ENCODE results near the gene OR1D2.
A peak's percentile ranks its signal among the peaks of the same experiment; 100 is the strongest.
"Not testable (repeated sequence)": the region's sequence is repeated elsewhere in the genome, so short reads cannot be mapped to it uniquely, and the experiment has no call there.

The OR1D2 gene, protein sequence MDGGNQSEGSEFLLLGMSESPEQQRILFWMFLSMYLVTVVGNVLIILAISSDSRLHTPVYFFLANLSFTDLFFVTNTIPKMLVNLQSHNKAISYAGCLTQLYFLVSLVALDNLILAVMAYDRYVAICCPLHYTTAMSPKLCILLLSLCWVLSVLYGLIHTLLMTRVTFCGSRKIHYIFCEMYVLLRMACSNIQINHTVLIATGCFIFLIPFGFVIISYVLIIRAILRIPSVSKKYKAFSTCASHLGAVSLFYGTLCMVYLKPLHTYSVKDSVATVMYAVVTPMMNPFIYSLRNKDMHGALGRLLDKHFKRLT

DNA sequence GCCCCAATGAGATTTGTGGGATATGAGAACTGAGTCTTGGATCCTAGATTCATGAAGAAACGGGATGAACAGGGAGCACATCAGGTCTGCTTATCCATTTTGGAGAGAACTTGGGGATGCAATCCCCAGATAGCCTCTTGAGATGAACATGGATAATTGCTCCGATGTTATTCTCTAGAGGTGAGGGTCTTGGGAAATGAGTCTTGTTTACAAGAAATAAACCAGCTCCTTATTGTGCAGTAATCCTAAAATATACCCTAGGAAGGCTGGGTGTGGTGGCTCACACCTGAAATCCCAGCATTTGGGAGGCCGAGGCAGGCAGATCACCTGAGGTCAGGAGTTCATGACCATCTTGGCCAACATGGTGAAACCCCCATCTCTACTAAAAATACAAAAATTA is at the start of gene OR1D2:
Gene OR1D2 (minus strand): TSS at position 101 of the 400 bp plus-strand sequence. CDS start 11,426 bp downstream, outside the sequence.
- DNase-seq: no peak

GRCh38 chr17:3137494-3137893 is 33.3 kb upstream of the OR1D2 start:
- not testable (repeated sequence) for DNase-seq

- DNase-seq: no peak
Measured at GRCh38 chr17:3127451-3127850, 23.2 kb upstream of the OR1D2 start, which contains the start of gene OR1G1. Gene OR1G1 (minus strand): TSS chr17:3127551. CDS start chr17:3127551, 0 bp downstream.

DNA sequence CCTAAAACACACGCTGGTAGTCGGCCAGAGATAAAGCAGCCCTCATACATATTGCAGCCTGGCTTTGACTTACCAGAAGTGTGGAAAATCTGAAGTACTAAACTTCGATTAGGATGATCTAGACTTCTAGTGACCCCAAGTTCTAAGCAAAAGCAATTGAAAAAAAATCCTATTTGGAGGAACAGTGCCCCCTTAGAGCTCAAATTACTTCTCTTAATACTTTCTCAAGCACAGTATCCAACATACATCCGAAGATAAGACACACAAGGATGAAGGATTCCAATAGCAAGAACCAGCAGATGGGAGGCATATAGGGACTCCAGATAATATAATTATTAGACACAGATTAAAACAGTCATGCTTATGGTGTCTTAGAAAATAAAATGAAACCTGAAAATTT is 30.4 kb downstream of the OR1D2 start:
- DNase-seq: not testable (repeated sequence)

DNA sequence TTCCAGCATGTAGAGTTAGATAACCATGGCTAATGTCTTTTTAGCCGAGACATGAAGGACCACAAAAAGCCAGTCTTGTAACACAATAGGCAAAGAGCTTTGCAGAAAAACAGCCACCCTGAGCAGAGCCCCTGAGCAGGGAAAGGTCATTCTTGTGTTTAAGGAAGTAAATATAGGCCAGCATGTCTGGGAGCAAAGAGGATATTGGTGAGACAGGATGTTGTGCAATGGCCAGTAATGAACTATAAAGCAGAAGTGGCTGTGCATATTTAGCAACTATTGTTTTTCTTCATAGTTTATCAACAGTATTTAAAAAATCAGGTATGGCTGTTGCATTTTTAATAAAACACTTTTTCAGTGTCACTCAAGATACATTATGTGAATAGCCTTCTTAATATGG is 39.0 kb downstream of the OR1D2 start:
- not testable (repeated sequence) for DNase-seq

DNA sequence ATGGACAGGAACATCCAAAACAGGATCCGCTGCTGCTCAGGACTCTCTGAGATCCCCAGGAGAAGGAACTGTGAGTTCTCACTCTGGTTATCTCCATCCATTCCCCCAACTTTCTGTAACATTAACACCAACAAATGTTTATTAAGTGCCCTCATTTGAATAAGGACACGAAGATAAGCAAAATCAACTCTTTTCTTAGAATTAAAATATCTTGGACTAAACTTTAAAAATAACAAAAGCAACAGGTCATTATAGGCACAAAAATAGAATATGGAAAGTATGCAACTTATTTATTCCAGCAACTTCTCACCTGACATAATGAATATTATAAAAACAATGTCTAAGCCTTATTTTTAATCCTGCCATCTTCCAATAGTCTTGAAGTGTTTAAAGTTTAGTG is 40.7 kb downstream of the OR1D2 start, which contains the start of gene OR1D5:
Gene OR1D5 (minus strand): TSS at position 101 of the 400 bp plus-strand sequence. CDS start 0 bp downstream, at position 101.
- DNase-seq: not testable (repeated sequence)

DNA sequence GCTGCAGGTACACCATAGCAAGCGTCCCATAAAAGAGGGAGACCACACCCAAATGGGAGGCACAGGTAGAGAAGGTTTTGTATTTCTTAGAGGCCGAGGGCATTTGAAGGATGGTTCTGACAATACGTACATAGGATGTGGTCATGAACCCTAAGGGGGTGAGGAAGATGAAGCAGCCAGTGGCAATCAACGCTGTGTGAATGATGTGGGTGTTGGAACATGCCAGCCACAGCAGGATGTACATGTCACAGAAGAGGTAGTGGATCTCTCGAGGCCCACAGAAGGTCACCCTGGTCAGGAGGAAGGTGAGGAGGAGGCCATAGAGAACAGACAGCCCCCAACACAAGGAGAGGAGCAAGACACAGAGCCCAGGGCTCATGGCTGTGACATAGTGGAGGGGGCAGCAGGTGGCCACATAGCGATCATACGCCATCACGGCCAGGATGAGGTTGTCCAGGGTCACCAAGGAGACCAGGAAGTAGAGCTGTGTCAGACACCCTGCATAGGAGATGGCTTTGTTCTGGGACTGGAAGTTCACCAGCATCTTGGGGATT is 41.3 kb downstream of the OR1D2 start:
- not testable (repeated sequence) for DNase-seq

- DNase-seq: not testable (repeated sequence)
Measured at GRCh38 chr17:3054868-3055267, 49.4 kb downstream of the OR1D2 start.

- DNase-seq: no peak
Measured at GRCh38 chr17:3049705-3050295, 54.4 kb downstream of the OR1D2 start.

DNA sequence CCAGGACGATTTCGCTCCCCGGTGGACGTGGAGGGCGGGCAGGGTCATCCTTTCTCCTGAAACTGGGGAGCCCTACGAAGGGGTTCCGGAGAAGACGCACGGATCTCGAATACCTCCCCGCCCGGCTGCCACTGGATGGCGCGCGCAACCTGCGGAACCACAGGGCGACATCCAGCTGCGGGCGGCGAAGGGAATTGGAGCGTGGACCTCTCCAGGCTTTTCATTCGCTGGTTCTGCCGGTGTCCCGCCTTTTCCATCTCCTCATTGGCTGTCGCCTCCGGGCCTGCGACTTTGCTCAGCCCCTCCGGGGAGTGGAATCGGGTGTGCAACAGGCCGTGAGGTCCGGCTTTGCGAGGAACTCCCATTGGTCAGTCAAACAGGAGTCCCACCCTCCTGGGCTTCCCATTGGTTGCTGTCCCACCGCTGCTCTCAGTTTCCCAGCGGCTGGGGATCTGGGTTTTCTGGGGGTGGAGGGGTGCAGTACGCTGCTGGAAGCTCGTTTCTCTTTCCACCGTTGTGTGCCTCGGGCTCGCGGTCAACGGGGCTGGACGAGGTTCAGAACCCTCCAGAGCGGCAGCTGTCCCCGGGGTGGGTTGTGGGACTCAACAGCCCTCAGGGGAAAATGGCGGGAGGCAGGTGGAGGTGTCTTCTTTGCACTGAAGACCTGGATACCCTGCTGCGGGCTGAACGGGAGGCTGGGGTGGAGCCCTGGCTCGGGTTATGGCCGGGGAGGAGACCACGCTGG is 55.3 kb downstream of the OR1D2 start:
- peak; percentile 82 to 89 (median 84) for DNase-seq

DNA sequence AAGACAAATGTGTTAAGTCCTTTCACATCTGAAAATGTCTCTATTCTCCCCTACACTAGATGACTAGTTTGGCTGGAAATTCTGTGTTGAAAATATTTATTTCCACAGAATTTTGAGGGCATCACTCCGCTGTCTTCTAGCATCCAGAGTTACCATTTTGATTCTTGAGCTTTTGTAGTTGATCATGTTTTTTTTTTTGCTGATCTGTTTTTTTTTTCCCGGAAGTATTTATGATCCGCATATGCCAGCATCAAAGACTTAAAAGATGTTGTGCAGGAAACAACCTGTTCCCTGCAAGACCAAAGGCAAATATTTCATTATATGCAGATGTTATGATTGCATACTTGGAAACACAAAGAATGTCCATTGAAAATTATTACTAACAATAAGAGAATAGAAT is 57.5 kb downstream of the OR1D2 start:
- DNase-seq: no peak

DNA sequence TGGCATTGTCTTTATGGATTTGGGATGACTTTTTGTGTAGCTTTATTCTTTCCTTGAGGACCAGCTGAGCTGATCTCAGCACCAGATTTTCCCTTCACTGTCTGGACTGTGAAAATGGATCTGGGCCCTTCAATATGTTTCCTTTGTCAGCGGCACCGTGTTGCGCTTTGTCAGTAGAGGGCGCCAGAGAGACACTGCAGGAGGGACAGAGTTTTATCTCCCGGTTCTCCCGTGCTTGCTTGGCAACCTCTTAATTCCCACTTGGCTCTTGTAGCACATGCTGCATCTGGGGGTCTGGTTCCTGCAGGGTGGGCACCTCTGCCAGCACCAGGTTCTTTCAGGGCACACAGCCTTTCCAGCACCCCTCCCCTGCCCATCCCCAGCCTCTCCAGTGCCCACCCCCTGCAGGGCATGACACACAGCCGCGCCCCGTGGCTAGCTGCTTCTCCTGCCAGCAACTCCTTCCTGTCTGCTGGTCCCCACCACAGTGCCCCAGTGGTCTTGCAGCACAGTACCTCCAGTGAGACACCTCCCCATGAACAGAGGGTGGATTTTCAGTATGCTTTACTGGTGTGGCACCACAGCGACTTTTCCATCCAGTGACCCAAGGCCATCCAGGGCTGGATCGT is 60.4 kb downstream of the OR1D2 start:
- no peak for DNase-seq

DNA sequence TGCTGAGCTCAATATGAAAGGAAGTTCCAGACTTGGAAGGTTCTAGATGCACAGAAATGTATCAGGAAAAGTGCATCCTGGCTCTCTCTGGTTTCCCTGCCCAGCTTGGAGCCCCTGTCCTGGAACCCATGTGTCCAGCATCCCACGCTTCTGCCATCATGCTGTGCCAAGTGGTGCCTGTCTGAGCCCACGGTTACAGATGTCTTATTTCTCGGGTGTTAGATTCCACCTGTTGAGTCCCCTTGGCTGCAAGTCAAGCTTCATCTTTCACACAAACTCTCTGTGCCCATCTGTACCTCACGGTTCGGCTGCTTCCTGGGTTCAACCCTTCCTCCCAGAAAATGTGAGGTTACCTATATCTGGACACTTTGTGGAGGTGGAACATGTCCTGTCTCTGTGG is 63.3 kb downstream of the OR1D2 start:
- no peak for DNase-seq

- DNase-seq: no peak
Measured at GRCh38 chr17:3039736-3040135, 64.5 kb downstream of the OR1D2 start.

DNA sequence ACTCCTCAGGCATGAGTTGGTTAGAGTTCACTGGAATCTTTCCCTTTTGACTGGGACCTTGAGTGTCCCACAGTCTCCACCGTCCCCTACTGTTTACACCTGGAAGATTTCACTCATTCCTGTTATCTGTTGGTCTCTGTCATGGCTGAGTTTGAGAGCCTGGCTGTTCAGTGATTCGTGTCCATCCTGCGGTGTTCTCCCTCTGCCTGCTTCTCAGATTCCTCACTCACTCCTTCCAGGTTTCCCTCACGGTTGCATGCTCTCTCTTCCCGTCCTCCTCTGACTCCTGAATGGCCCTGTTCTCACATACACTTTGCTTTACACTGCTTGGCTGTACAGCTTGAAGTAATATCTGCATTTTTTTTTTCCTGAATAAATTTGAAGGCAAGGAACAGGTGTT is 65.3 kb downstream of the OR1D2 start:
- no peak for DNase-seq
